CD4-positive, alpha-beta T cell treated with Interleukin-21 for 1 hour (primary cell): ENCODE data around the gene ZNF277.
"Not testable (repeated sequence)": the region's sequence is repeated elsewhere in the genome, so short reads cannot be mapped to it uniquely, and the experiment has no call there.

ENCODE experiments used
- DNase-seq: peaks from one replicate; pipeline ENCODE4 v3.0.0-alpha.2; 2020

The ZNF277 gene

DNA sequence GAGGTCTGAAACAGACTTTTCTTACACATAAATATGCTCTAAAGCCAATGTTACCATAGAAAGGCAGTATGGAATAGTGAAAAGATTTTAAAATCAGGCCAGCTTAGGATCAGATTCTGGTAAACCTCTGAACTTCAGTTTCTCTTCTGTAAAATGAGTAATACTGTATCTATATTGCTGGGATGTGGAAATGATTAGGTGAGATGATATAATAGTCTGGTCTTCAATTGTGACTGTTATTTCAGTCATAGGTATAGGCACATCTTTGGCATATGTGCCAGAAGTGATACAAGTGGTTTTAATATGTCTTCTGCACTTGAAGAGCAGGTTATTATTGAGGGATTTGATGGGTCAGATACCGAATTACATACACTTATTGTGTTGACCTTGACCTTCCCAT is 7.2 kb downstream of the ZNF277 start:
- DNase-seq: no peak

DNA sequence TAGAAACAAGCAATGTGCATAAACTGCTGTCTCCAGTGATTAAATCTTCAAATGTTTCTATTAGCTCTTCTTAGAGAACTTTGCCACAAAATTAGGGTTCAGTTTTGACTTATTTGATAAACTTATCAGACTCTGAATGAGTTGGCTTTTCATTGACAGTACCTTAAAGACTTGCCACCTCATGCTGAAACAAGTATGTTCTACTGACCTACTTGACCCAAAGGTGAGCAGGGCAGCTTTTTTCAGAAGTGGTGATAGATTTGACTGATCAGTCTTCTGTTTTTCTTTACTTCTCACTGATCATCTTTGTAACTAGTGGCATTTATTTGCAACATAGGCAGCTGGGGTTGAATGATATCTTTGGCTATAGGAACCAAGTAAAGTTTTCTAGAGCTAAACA is 7.8 kb downstream of the ZNF277 start:
- no peak for DNase-seq

DNA sequence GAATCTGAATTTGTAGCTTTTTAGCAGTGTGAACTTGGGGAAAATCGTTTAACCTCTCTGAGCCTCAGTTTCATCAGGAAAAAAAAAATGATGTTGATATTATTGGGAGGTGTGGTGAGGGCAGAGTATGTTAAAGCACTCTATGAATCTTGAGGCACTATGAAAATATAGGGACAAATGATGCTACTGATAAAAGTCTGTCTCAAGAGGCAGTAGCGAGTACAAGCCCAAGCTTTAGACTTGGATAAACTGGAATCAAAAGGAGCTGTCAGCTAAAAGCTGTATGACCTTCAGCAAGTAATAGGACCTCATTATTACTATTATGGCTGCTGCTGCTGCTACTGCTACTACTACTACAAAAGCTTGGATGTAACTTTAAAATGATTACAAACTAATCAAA is 8.4 kb downstream of the ZNF277 start:
- no peak for DNase-seq

- DNase-seq: no peak
Measured at GRCh38 chr7:112215787-112216186, 9.3 kb downstream of the ZNF277 start.

DNA sequence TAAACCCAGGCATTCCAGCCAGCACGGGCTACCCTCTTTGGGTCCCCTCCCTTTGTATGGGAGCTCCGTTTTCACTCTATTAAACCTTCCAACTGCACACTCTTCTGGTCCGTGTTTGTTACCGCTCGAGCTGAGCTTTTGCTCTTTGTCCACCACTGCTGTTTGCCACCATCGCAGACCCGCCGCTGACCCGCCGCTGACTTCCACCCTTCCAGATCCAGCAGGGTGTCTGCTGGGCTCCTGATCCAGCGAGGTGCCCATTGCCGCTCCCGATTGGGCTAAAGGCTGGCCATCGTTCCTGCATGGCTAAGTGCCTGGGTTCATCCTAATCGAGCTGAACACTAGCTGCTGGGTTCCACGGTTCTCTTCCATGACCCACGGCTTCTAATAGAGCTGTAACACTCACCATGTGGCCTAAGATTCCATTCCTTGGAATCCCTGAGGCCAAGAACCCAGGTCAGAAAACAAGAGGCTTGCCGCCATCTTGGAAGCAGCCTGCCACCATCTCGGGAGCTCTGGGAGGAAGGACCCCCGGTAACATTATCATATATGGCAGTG is 14.5 kb downstream of the ZNF277 start:
- DNase-seq: no peak

DNA sequence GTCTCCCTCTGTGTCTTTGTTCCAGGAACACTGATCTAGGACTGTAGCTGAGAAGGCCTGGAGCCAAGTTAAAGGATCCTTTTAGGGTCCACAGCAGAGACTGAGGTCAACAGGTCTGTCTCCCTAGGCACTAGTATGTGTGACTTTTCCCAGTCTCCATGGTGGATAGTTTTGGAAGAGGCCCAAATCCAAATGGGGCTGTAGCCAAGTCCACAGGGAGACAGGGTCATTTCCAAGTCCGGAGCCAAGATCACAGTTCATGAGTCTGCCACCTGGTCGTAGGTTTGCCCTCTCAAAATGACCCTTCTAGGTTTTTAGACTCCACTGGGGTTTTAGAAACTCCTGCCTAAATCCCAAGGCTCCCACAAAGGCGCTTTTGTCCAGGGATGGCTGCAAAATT is 16.8 kb downstream of the ZNF277 start:
- DNase-seq: no peak

- no peak for DNase-seq
Measured at GRCh38 chr7:112224186-112224585, 17.7 kb downstream of the ZNF277 start.

DNA sequence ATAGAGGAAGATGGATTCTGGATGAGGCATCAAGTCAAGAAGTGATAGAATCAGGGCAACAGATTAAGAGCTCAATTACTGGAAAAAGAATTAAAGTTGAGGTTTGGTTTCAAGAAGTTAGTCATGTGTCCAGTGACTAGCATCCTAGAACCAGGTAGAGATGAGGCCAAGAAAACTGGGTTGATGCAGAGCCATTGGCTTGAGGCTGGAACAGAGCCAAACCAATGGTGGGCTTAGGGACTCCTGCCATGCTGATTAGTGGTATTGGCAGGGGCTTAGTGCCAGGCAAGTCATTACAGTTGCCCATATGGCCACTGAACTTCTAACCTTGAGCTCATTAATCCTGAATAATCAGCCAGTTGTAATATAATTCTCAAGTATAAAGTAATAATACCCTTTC is 18.5 kb downstream of the ZNF277 start:
- no peak for DNase-seq

GRCh38 chr7:112226701-112227276 is 20.3 kb downstream of the ZNF277 start:
- DNase-seq: no peak

DNA sequence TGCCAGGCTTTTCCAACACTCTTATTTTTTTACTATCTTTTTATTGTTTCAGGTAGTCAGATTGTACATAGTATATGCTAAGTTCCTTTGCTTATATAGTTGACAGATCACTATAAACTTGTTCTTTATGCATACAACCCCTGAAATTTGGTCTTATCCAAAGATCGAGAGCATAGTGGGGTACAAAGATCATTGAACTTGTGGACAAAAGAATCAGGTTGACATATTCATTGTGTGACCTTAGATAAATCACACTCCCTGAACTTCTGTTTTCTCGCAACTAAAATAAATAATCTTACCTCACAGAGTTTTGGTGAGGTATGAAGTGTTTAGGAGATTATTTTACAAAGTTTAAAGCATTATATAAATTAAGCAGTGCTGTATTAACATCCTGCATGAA is 22.1 kb downstream of the ZNF277 start:
- no peak for DNase-seq

DNA sequence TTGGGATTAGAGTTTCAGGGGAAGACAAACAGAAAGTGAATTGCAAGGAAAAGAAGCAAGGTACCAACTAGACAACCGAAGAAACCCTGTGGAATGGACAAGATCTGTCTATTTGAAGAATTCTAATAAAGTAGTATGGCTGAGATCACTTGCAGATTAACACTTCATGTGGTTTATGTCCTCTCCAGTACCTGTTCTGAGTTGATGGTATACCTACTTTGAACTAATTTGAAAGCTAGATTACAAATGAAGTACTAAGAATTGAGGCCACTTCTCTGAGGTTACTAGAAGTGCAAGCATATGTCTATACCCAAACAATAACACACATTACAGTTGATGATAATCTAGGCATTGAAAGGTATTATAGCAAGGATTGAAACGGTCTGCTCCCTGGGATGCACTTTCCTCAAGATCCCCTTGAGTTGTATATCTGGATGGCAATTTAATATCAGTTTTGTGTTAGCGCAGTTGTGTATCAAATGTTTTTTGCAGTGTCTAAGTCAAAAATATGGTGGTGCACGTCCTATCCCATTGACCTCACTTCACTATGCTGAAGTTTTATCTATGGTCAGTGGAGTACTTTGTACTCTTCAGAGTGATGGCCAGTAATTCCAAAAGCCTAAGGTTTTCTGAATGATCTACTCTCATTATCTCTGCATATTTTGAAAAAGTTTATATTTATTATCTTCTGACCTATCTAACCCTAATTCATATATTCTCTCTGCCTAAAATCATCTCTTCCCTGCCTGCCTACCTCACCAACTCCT is 25.9 kb downstream of the ZNF277 start:
- no peak for DNase-seq

DNA sequence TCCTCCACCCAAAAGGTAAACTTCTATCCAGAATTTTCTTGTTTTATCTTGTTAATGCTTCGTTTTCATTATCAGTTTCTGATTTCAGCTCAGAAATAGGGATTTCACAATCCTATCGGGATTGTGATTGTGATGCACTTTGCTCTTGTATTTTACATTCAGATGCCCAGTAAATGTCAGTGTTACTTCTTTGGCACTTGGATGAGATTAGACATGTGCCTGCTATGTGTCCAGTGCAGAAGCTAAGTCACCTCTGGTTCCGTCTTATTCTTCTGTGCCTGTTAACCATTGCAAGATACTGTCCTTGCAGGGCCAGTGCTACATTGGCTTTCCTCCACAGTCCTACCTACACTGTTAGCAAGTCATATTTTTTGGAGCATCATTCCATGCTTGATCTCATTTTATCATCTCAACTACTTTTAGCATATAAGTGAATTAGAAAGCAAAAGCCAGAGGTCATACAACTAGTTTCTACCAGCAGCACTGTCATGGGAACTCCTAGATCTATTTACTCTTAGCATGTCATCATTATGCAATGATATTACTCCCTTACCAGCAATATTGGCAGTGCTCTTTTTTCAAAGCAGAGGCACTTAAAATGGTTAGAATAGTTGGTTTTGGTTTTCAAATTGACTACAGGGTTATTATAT is 26.7 kb downstream of the ZNF277 start:
- DNase-seq: no peak

DNA sequence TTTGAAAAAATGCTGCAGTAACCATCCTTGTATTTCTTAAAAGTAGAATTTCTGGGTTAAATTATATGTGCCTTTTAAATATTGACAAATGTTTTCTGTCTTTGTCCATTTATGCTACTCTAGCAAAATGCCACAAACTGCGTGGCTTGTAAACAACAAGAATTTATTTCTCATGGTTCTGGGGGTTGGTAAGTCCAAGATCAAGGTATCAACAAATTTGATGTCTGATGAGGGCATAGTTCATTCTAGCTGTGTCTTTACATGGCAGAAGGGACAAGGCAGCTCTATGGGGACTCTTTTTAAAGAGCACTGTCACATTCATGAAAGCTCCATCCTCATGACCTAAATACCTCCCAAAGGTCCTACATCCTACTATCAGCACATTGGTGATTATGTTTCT is 27.7 kb downstream of the ZNF277 start:
- DNase-seq: no peak

DNA sequence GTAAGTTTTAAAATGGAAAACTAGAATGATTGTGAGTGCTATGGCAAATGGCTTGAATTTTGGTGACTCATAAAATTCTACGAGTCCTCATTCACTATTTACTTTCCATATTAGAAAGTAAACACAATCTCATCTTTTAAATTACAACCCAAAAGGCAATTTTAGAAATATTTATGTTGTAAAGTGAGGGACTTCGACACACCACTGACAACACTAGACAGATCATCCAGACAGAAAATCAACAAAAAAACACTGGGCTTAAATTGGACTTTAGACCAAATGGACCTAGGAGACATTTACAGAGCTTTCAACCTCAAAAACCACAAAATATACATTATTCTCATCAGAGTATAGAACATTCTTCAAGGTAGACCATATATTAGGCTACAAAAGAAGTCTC is 30.1 kb downstream of the ZNF277 start:
- DNase-seq: no peak

DNA sequence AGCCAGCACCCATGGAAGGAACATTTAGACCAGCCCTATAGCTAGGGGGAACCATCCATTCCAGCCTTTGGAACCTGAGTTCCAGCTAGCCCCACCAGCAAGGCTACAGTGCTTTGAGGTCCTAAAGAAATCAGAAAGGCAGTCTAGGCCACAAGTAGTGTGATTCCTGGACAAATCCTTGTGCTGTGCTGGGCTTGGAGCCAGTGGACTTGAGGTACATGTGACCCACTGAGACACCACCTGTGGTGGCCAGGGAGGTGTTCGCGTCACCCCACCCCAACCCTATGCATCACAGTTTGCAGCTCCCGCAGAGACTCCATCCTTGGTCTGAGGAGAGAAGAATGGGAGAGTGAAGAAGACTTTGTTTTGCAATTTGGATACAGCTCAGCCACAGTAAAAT is 31.8 kb downstream of the ZNF277 start:
- DNase-seq: no peak

DNA sequence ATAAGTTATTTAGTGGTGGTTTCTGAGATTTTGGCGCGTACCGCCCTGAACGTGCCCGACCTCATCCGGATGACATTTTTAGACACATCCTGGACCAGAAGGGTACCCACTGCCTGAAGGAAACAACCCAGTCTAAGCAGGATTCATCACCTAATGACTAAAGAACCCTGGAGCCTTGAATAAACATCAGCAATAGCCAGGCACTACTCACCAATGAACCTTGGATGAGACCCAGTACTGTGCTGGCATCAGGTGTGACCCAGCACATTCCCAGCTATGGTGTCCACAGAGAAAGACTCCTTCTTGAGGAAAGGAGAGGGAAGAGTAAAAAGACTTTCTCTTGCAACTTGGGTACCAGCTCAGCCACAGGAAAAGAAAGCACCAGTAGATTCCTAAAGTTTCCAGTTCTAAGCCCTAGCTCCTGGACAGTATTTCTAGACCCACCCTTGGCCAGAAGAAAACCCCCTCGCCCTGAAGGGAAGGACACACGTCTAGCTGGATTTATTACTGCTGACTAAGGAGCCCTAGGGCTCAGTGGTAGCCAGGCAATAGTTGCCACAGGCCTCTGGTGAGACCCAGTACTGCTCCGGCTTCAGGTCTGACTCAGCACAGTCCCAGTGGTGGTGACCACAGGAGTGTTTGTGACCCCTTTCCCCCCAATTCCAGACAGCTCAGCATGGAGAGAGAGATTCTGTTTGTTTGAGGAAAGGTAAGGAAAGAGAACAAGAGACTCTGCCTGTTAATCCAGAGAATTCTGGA is 32.5 kb downstream of the ZNF277 start:
- no peak for DNase-seq

GRCh38 chr7:112248598-112248997 is 42.1 kb downstream of the ZNF277 start:
- no peak for DNase-seq

- DNase-seq: not testable (repeated sequence)
Measured at GRCh38 chr7:112249967-112250366, 43.5 kb downstream of the ZNF277 start.

DNA sequence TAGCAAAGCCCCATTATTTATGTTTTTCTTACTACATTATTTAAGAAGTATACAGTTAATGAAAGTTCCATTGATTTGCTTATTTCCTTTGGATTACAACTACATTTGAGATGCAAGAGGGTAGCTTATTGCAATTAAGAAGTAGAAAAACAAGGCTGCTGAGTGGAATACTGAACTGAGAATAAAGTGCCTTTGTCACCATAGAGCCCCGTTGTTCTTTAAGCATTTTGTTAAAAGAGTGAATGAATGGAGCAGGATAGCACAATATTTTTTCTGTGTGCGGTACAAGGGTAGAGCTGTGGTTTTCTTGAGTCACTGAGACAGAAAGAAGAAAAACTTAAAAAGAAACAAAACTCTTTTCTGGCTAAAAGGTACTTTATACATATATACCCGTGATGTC is 45.6 kb downstream of the ZNF277 start:
- DNase-seq: no peak

- DNase-seq: no peak
Measured at GRCh38 chr7:112252691-112253090, 46.2 kb downstream of the ZNF277 start.

DNA sequence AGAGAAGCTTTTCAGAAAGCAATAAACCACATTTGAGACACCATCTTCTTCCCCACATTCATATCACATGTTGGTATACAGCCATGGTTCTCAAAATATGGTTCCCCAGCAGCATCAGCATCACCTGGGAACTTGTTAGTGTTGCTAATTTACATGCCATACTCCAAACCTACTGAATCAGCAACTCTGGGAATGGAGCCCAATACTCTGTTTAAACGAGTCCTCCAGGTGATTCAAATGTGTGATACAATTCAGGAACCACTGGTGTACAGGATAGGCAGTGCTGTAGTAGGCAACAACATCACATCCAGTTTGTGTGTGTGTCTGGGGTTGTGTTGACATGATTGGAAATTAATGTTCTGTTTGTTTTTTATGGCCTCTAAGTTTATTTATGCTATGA is 47.7 kb downstream of the ZNF277 start:
- no peak for DNase-seq

DNA sequence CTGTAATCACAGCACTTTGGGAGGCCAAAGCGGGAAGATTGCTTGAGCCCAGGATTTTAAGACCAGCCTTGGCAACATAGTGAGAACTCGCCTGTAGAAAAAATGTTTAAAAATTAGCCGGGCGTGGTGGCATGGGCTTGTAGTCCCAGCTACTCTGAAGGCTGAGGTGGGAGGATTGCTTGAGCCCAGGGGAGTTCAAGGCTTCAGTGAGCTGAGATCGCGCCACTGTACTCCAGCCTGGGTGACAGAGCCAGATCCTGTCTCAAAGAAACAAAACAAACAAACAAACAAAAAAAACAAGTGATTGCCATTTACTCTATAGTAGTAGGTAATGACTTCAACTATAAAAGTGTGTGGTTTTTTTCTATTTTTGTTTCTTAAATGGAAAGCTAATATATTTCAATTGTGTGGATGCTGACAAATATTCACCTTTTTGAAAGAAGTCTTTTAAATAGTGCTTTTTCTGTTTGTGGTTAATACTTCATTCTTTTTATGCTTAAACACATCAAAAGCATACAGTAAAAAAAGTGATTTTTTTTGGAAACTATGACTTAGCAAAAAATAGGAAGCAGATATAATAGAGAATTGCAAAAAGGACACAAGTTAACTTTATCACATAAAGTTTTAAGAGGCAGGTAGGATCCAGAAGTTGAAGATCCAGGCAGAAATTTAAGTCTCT is 48.4 kb downstream of the ZNF277 start:
- DNase-seq: no peak

- DNase-seq: no peak
Measured at GRCh38 chr7:112255388-112255720, 48.9 kb downstream of the ZNF277 start.
